Activated CD4-positive, alpha-beta T cell treated with anti-CD3 and anti-CD28 coated beads, Interleukin-2, amount 50 U/mL, for 48 hours (primary cell): ENCODE results near the gene FOS.
A peak's percentile ranks its signal among the peaks of the same experiment; 100 is the strongest.
"Not testable (repeated sequence)": the region's sequence is repeated elsewhere in the genome, so short reads cannot be mapped to it uniquely, and the experiment has no call there.

ENCODE experiments used
- DNase-seq, 2 experiments: peaks; one replicate each; pipeline ENCODE4 v3.0.0-alpha.2; 2020

The FOS gene

GRCh38 chr14:75295491-75296345, 17.1 kb downstream of the FOS start:
- peak; percentile 81 to 85 for DNase-seq

GRCh38 chr14:75297411-75298040, 18.9 kb downstream of the FOS start:
- no peak for DNase-seq

- no peak for DNase-seq
These were observed 19.7 kb downstream of the FOS start for GRCh38 chr14:75298187-75298965.

GRCh38 chr14:75299059-75299458, 20.4 kb downstream of the FOS start:
- no peak for DNase-seq

GRCh38 chr14:75299576-75299975, 20.9 kb downstream of the FOS start:
- no peak for DNase-seq

- peak; percentile 36 to 56 for DNase-seq
These were observed 23.2 kb downstream of the FOS start for GRCh38 chr14:75301666-75302325.

GRCh38 chr14:75303381-75303789, 24.8 kb downstream of the FOS start:
- DNase-seq: peak; percentile 62 to 67

GRCh38 chr14:75306410-75306809, 27.8 kb downstream of the FOS start:
- DNase-seq: not testable (repeated sequence)

- peak; percentile 16 to 21 for DNase-seq
These were observed 28.5 kb downstream of the FOS start for GRCh38 chr14:75306927-75307699.

GRCh38 chr14:75307700-75308379, 29.2 kb downstream of the FOS start:
- DNase-seq: peak; percentile 84 to 87

- not testable (repeated sequence) for DNase-seq
These were observed 30.4 kb downstream of the FOS start for GRCh38 chr14:75308991-75309390.

- DNase-seq: not testable (repeated sequence)
These were observed 30.9 kb downstream of the FOS start for GRCh38 chr14:75309561-75309960.

- no peak for DNase-seq
These were observed 31.9 kb downstream of the FOS start for GRCh38 chr14:75310295-75311111.

- no peak for DNase-seq
These were observed 32.7 kb downstream of the FOS start for GRCh38 chr14:75311356-75311755.

- no peak for DNase-seq
These were observed 33.7 kb downstream of the FOS start for GRCh38 chr14:75312341-75312740.

GRCh38 chr14:75313294-75313693, 34.7 kb downstream of the FOS start:
- DNase-seq: no peak

GRCh38 chr14:75315144-75315543, 36.5 kb downstream of the FOS start:
- DNase-seq: no peak

- no peak for DNase-seq
These were observed 38.5 kb downstream of the FOS start for GRCh38 chr14:75317148-75317547.

- no peak for DNase-seq
These were observed 39.7 kb downstream of the FOS start for GRCh38 chr14:75318353-75318752.

- no peak for DNase-seq
These were observed 40.4 kb downstream of the FOS start for GRCh38 chr14:75319021-75319420.

GRCh38 chr14:75320196-75320595, 41.6 kb downstream of the FOS start:
- no peak for DNase-seq
